Cardiac septum (tissue), 1 donor: ENCODE measurements around the gene FGD4. TPM values are rescaled to one million over a fixed set of nuclear protein-coding genes. Genes with fewer than 3 reads are reported as not detected.

Experiments
- DNase-seq: peaks from one replicate; pipeline ENCODE4 v3.0.0-alpha.2; 2020; ENCODE audit warnings: low spot score
- intact Hi-C: fragments of 100-400 bp; cut with DNase I; formaldehyde crosslinking; loops from one replicate; pipeline ENCODE4 v1.14.0; 2022
- total RNA-seq: library from RNA; stranded (reverse); fragmentation: NEBNext Ultra II Directional; extraction: Animal tissue kit (Norgen Biotek cat#: 25700); gene quantifications from one replicate; pipeline ENCODE4 v1.2.1, GENCODE V29; 2021
- donor health status: DM: no; HTN: no; CAD: no.

The FGD4 gene
- total RNA-seq, 1 donor from 2014 or later, result 19.4 TPM

GRCh38 chr12:32681272-32681671 is 281.9 kb downstream of the FGD4 start:
- intact Hi-C loops, result no loop called here

GRCh38 chr12:32686340-32686739 is 287.0 kb downstream of the FGD4 start:
- intact Hi-C loops, result no loop called here
- DNase-seq, result no peak

More at GRCh38 chr12:32681272-32681671, 281.9 kb downstream of the FGD4 start:
- no peak for DNase-seq

GRCh38 chr12:32688786-32689185 is 289.4 kb downstream of the FGD4 start:
- no peak for DNase-seq
- intact Hi-C loops, result no loop called here

GRCh38 chr12:32690927-32691326 is 291.6 kb downstream of the FGD4 start:
- DNase-seq, result no peak
- intact Hi-C loops, result no loop called here

- intact Hi-C loops, result no loop called here
- no peak for DNase-seq
Observed at GRCh38 chr12:32692358-32692757, 293.0 kb downstream of the FGD4 start.

- DNase-seq, result no peak
- intact Hi-C loops, result no loop called here
Observed at GRCh38 chr12:32693036-32693435, 293.7 kb downstream of the FGD4 start.
